Measurements from ENCODE around the gene CPSF7.
A peak's percentile ranks its signal among the peaks of the same experiment; 100 is the strongest.
"Not testable (repeated sequence)": the region's sequence is repeated elsewhere in the genome, so short reads cannot be mapped to it uniquely, and the experiment has no call there.

CPSF7 gene

GRCh38 chr11:61383859-61384258, 45.9 kb downstream of the CPSF7 start:
- DNase-seq: not testable (repeated sequence)

- no peak for DNase-seq
Measured at GRCh38 chr11:61380884-61381283, 48.9 kb downstream of the CPSF7 start.

GRCh38 chr11:61378713-61379313, 51.0 kb downstream of the CPSF7 start:
- DNase-seq: no peak

GRCh38 chr11:61377461-61378160, 52.2 kb downstream of the CPSF7 start:
- DNase-seq: no peak

GRCh38 chr11:61375761-61376108, 54.0 kb downstream of the CPSF7 start:
- no peak for DNase-seq

- no peak for DNase-seq
Measured at GRCh38 chr11:61372659-61373420, 56.9 kb downstream of the CPSF7 start.

GRCh38 chr11:61370349-61371005, 59.3 kb downstream of the CPSF7 start:
- DNase-seq: no peak

GRCh38 chr11:61369372-61370348, 60.1 kb downstream of the CPSF7 start:
- DNase-seq: no peak

GRCh38 chr11:61368646-61369045, 61.1 kb downstream of the CPSF7 start:
- no peak for DNase-seq

GRCh38 chr11:61367406-61367805, 62.4 kb downstream of the CPSF7 start:
- no peak for DNase-seq

GRCh38 chr11:61364012-61364675, 65.6 kb downstream of the CPSF7 start:
- DNase-seq: no peak

- peak; percentile 46 for DNase-seq
Measured at GRCh38 chr11:61362542-61362875, 67.3 kb downstream of the CPSF7 start.

- DNase-seq: peak; percentile 95
Measured at GRCh38 chr11:61361741-61362541, 67.8 kb downstream of the CPSF7 start, which contains the start of the genes CYB561A3 and TMEM138. Gene CYB561A3, minus strand, starts transcription at chr11:61361882. Its CDS starts 5,169 bp downstream, at chr11:61356713. Gene TMEM138, plus strand, starts transcription at chr11:61362374. Its CDS starts 2,017 bp downstream, at chr11:61364391.

GRCh38 chr11:61361237-61361740, 68.5 kb downstream of the CPSF7 start:
- no peak for DNase-seq

GRCh38 chr11:61359516-61359915, 70.3 kb downstream of the CPSF7 start:
- DNase-seq: no peak

GRCh38 chr11:61358566-61358965, 71.2 kb downstream of the CPSF7 start:
- no peak for DNase-seq

GRCh38 chr11:61357894-61358239, 71.9 kb downstream of the CPSF7 start:
- no peak for DNase-seq

- no peak for DNase-seq
Measured at GRCh38 chr11:61357233-61357893, 72.4 kb downstream of the CPSF7 start.

- DNase-seq: no peak
Measured at GRCh38 chr11:61356706-61357105, 73.1 kb downstream of the CPSF7 start.

GRCh38 chr11:61354208-61354607, 75.6 kb downstream of the CPSF7 start:
- no peak for DNase-seq
